Left ventricle myocardium inferior (tissue), 1 donor: ENCODE measurements around the gene CDC42BPB. TPM values are rescaled to one million over a fixed set of nuclear protein-coding genes. Genes with fewer than 3 reads are reported as not detected.

ENCODE experiments used
- DNase-seq: peaks from one replicate; pipeline ENCODE4 v3.0.0-alpha.2; 2020
- H3K27ac ChIP-seq: fragments of 200-600 bp; replicated peaks from 2 replicates; pipeline ENCODE4 v1.8.0; 2021
- H3K27me3 ChIP-seq: fragments of 200-600 bp; 2 replicates; pipeline ENCODE4 v1.8.0; 2021; ENCODE audit warnings: low read depth
- H3K36me3 ChIP-seq: fragments of 200-600 bp; 2 replicates; pipeline ENCODE4 v1.8.0; 2021
- H3K4me1 ChIP-seq: fragments of 200-600 bp; 2 replicates; pipeline ENCODE4 v1.8.0; 2021
- H3K4me3 ChIP-seq: fragments of 200-600 bp; 2 replicates; pipeline ENCODE4 v1.8.0; 2021; ENCODE audit warnings: mild to moderate bottlenecking, moderate library complexity
- H3K9me3 ChIP-seq: fragments of 200-600 bp; replicated peaks from 2 replicates; pipeline ENCODE4 v1.8.0; 2021
- intact Hi-C: fragments of 100-400 bp; cut with micrococcal nuclease; formaldehyde crosslinking; loops from one replicate; pipeline ENCODE4 v1.11.0; 2022
- total RNA-seq: library from RNA; stranded (reverse); fragmentation: NEBNext Ultra II Directional; extraction: Animal tissue kit (Norgen Biotek cat#: 25700); gene quantifications from one replicate; pipeline ENCODE4 v1.2.1, GENCODE V29; 2021
- TF ChIP-seq, protein P1 (sequence below): fragments of 200-600 bp; IDR thresholded peaks from 2 replicates; pipeline ENCODE4 v1.8.0; 2021; ENCODE audit warnings: antibody characterized with exemption, mild to moderate bottlenecking, borderline replicate concordance
- donor health status: DM: no; HTN: yes; CAD: no; lungs with severe emphysema.

The CDC42BPB gene
- total RNA-seq, 1 donor from 2014 or later, result 67.1 TPM

DNA sequence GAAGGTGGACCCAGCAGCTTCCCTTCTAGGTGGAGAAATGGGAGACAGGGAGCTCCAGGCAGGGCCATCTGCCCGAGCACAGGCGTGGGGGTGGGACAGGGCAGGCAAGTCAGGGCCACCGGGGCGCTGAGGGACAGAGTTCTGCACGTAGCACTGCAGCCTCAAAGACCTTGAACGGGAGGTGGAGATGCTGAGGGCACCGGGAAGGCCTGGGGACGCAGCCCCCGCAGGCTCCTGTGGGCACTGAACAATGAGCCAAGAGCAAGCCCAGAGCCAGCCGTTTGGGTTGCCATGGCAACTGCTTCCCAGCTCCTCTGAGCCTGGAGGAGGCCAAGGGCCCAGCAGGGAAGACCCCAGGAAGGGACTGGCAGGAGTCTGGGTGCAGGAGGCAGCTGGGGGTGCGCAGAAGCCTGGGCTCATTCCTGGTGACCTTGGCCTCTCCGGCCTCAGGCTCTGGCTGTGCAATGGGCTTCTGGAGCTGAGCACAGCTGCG is 30.0 kb upstream of the CDC42BPB start:
- Histone ChIP-seq H3K36me3 (no peaks in the 10 kb centered on the region), H3K4me3 (no peak overlapping the region), H3K27ac (no peak overlapping the region), H3K4me1 (peaks cover 12% of the 10 kb centered on the region), H3K27me3 (peaks cover 74% of the 10 kb centered on the region), H3K9me3 (no peaks in the 10 kb centered on the region)
- DNase-seq, result no peak
- intact Hi-C loops, result no loop called here
- TF ChIP-seq, protein P1, sequence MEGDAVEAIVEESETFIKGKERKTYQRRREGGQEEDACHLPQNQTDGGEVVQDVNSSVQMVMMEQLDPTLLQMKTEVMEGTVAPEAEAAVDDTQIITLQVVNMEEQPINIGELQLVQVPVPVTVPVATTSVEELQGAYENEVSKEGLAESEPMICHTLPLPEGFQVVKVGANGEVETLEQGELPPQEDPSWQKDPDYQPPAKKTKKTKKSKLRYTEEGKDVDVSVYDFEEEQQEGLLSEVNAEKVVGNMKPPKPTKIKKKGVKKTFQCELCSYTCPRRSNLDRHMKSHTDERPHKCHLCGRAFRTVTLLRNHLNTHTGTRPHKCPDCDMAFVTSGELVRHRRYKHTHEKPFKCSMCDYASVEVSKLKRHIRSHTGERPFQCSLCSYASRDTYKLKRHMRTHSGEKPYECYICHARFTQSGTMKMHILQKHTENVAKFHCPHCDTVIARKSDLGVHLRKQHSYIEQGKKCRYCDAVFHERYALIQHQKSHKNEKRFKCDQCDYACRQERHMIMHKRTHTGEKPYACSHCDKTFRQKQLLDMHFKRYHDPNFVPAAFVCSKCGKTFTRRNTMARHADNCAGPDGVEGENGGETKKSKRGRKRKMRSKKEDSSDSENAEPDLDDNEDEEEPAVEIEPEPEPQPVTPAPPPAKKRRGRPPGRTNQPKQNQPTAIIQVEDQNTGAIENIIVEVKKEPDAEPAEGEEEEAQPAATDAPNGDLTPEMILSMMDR, result no peak

DNA sequence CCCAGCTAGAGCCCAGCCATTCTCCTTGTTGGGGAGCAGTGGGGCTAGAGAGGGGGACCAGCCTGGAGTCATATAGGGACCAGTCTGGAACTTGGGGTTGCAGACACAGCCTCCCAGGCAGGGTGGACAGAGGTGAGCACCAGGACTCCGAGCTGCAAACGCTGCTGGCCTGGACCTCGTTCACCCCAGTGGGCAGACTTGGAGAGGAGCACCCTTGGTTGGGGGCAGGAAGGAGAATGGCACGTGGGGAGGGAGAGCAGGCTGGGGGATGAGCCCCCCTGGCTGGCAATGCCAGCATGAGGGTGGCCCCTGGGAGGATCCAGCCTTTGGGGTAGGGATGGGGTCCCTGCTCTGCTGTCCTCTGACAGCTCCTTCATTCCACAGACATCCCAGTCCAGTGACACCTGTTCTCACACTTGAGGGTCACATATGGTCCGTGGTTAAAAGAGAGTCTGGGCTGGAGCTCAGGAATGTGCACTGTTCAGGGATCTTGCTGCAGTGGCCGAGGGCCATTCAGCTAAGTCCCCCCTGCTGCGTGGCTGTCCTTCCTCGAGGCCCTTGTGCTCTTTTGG is 29.5 kb upstream of the CDC42BPB start:
- TF ChIP-seq, protein P1, result no peak
- Histone ChIP-seq H3K9me3 (no peaks in the 10 kb centered on the region), H3K27ac (no peak overlapping the region), H3K27me3 (peaks cover 80% of the 10 kb centered on the region), H3K4me1 (peaks cover 11% of the 10 kb centered on the region), H3K4me3 (no peak overlapping the region), H3K36me3 (no peaks in the 10 kb centered on the region)
- intact Hi-C loops, result no loop called here
- DNase-seq, result no peak

GRCh38 chr14:103085106-103086091 is 28.1 kb upstream of the CDC42BPB start:
- Histone ChIP-seq H3K27ac (no peak overlapping the region), H3K4me3 (no peak overlapping the region), H3K4me1 (no peaks in the 10 kb centered on the region), H3K9me3 (no peaks in the 10 kb centered on the region), H3K36me3 (no peaks in the 10 kb centered on the region), H3K27me3 (peaks cover 78% of the 10 kb centered on the region)
- intact Hi-C loops, result no loop called here
- no peak for DNase-seq
- TF ChIP-seq, protein P1, result peak; percentile 32

DNA sequence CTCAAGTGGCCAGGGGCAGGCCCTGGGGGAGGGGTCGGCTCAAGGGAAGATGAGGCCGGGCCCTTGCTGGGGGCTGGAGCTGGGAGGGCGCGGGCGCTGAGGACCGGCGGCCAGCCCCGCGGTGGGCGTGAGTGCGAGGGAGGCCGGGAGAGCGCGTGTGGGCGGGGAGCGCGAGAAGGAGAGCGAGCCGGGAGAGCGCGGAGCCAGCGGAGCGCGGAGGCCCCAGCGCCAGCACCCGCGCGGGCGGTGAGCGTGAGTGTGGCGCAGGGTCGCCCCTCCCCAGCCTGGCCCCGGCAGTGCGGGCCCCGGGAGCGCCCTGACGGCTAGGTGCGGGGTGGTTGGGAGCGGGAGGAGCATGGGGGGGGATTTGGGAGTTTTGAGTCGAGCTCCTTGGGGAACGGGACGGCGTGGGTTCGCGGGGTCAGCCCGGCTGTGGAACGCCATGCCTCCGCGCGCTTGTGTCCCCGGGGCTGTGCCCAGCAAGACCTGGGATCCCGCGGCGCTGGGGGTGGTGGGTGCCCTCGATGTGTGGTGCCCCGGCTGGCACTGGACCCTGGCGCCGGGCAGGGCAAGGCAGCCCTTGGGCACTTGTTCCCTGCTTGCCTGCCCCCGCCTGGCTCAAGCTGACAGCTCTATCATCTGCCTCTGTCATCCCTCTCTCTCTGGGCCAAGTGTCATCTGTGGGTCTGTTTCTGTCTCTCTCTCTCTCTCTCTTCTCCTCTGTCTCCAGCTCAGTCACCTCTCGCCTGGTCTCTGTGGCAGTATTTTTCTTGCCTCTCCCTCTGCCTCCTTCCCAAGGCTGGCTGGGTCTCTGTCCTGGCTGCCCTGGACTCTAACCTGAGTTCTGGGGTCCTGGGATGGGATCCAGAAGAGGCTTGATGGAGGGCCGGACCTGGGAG is 26.9 kb upstream of the CDC42BPB start, which contains the start of gene LBHD2:
TSS of gene LBHD2 (plus strand) at position 190 of the 899 bp plus-strand sequence. CDS start 1,803 bp downstream, outside the sequence.
- no peak for DNase-seq
- no peak within 1 kb of the TSS for H3K27ac ChIP-seq
- TF ChIP-seq, protein P1, result no peak
- no peaks in the 10 kb centered on the region for H3K36me3 ChIP-seq
- no peaks in the 10 kb centered on the region for H3K9me3 ChIP-seq
- peak within 1 kb of the TSS; percentile 36 for H3K4me3 ChIP-seq
- intact Hi-C loops, result no loop called here
- peaks cover 80% of the 10 kb centered on the region for H3K27me3 ChIP-seq
- H3K4me1 ChIP-seq, result no peaks in the 10 kb centered on the region

- no peak overlapping the region for H3K27ac ChIP-seq
- no peaks in the 10 kb centered on the region for H3K9me3 ChIP-seq
- peaks cover 66% of the 10 kb centered on the region for H3K27me3 ChIP-seq
- H3K4me3 ChIP-seq, result no peak overlapping the region
- no peaks in the 10 kb centered on the region for H3K4me1 ChIP-seq
- TF ChIP-seq, protein P1, result no peak
- intact Hi-C loops, result no loop called here
- H3K36me3 ChIP-seq, result no peaks in the 10 kb centered on the region
- no peak for DNase-seq
Observed at GRCh38 chr14:103081951-103082350, 24.6 kb upstream of the CDC42BPB start.
